NCI-H146 (cell line): ENCODE measurements around the gene KRTAP4-16.
"Not testable (repeated sequence)": the region's sequence is repeated elsewhere in the genome, so short reads cannot be mapped to it uniquely, and the experiment has no call there.

Source experiments
- DNase-seq: peaks from one replicate; lab custom pipeline; 2025; lab: John Stamatoyannopoulos, UW

KRTAP4-16 gene

GRCh38 chr17:41101586-41102259, at the start of gene KRTAP4-16:
TSS of gene KRTAP4-16 (minus strand) at chr17:41102209. CDS start at chr17:41102209, 0 bp downstream.
- DNase-seq = no peak

GRCh38 chr17:41151525-41151924, 49.5 kb upstream of the KRTAP4-16 start:
- no peak for DNase-seq

GRCh38 chr17:41150026-41150425, 48.0 kb upstream of the KRTAP4-16 start:
- no peak for DNase-seq

- no peak for DNase-seq
Measured at GRCh38 chr17:41149652-41149985, 47.6 kb upstream of the KRTAP4-16 start, which contains the start of gene KRTAP4-5. TSS of gene KRTAP4-5 (minus strand) at chr17:41149825. CDS start at chr17:41149767, 58 bp downstream.

- not testable (repeated sequence) for DNase-seq
Measured at GRCh38 chr17:41148971-41149651, 47.1 kb upstream of the KRTAP4-16 start.

- DNase-seq = no peak
Measured at GRCh38 chr17:41147531-41148204, 45.7 kb upstream of the KRTAP4-16 start.

- no peak for DNase-seq
Measured at GRCh38 chr17:41145261-41145660, 43.3 kb upstream of the KRTAP4-16 start.

- no peak for DNase-seq
Measured at GRCh38 chr17:41144846-41145245, 42.8 kb upstream of the KRTAP4-16 start.

- no peak for DNase-seq
Measured at GRCh38 chr17:41141361-41141760, 39.4 kb upstream of the KRTAP4-16 start.

- no peak for DNase-seq
Measured at GRCh38 chr17:41140360-41141131, 38.5 kb upstream of the KRTAP4-16 start, which contains the start of gene KRTAP4-6. TSS of gene KRTAP4-6 (minus strand) at chr17:41140544. CDS start at chr17:41140487, 57 bp downstream.

GRCh38 chr17:41139865-41140264, 37.9 kb upstream of the KRTAP4-16 start:
- DNase-seq = not testable (repeated sequence)

GRCh38 chr17:41133880-41134735, 32.1 kb upstream of the KRTAP4-16 start:
- DNase-seq = no peak

GRCh38 chr17:41131979-41132378, 30.0 kb upstream of the KRTAP4-16 start:
- no peak for DNase-seq

- no peak for DNase-seq
Measured at GRCh38 chr17:41127371-41127770, 25.4 kb upstream of the KRTAP4-16 start.

GRCh38 chr17:41126412-41126811, 24.4 kb upstream of the KRTAP4-16 start:
- DNase-seq = no peak

GRCh38 chr17:41125064-41125463, 23.1 kb upstream of the KRTAP4-16 start:
- no peak for DNase-seq

GRCh38 chr17:41123991-41124371, 22.0 kb upstream of the KRTAP4-16 start, which contains the start of gene KRTAP4-12:
TSS of gene KRTAP4-12 (minus strand) at chr17:41124182. CDS start at chr17:41124122, 60 bp downstream.
- DNase-seq = not testable (repeated sequence)

- not testable (repeated sequence) for DNase-seq
Measured at GRCh38 chr17:41123292-41123990, 21.4 kb upstream of the KRTAP4-16 start.

GRCh38 chr17:41121742-41122141, 19.7 kb upstream of the KRTAP4-16 start:
- DNase-seq = no peak
